RKO (cell line): ENCODE measurements around the gene FLVCR1.

ENCODE experiments used
- DNase-seq: peaks from one replicate; pipeline ENCODE4 v3.0.0-alpha.2; 2016; ENCODE audit warnings: low spot score

FLVCR1 gene

DNA sequence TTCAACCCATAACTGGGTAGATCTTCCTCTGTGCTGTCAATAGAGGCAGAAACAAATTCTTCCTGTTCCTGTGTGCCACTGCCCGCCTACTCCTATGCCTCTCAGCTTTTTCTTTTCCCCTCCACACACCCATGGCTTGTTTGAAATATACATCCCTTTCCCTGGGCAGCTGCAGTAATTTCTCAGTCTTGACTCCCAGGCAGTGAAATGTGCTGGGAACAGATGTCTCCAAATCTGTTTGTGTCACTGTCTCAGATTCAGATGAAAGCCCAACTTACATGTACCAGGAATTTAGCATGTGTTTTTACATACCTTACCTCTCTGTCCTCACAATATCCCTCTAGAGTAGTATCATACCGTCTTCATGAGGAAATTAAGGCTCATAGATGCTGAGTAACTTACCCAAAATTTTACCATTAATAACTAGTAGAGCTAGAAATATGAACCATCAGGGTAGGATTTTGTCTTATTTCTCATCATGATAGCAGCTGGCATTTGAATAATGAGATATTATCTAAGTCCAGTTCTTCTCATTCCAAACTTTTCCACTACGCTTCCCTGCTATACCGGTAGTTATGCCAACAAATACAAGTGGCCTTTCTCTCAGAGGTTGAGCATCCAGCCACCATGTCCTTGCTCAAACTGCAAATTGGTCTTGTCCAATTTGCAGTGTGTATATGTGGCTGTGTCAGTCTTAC, 87.5 kb downstream of the FLVCR1 start:
- no peak for DNase-seq

DNA sequence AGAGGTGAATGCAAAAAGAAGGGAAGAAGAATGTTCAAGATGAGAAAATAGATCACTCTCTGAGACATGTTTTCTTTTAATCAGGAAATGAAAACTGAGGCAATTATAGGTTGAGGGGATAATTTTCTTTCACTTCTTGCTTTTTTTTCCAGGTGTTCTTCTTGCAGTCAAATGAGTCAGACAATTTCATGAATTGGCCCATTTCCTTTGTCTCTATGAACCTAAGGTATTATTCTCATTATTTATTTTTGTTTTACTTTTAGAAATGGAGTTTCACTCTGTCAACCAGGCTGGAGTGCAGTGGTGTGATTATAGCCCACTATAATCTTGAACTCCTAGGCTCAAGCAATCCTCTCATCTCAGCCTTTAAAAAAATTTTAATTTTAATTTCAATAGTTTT, 88.8 kb downstream of the FLVCR1 start:
- no peak for DNase-seq
